ENCODE data around the gene SMARCA4. TPM values are rescaled to one million over a fixed set of nuclear protein-coding genes. Genes with fewer than 3 reads are reported as not detected.
A peak's percentile ranks its signal among the peaks of the same experiment; 100 is the strongest.

Gene SMARCA4
- polyA plus RNA-seq, 1 experiment = 46.3 TPM

DNA sequence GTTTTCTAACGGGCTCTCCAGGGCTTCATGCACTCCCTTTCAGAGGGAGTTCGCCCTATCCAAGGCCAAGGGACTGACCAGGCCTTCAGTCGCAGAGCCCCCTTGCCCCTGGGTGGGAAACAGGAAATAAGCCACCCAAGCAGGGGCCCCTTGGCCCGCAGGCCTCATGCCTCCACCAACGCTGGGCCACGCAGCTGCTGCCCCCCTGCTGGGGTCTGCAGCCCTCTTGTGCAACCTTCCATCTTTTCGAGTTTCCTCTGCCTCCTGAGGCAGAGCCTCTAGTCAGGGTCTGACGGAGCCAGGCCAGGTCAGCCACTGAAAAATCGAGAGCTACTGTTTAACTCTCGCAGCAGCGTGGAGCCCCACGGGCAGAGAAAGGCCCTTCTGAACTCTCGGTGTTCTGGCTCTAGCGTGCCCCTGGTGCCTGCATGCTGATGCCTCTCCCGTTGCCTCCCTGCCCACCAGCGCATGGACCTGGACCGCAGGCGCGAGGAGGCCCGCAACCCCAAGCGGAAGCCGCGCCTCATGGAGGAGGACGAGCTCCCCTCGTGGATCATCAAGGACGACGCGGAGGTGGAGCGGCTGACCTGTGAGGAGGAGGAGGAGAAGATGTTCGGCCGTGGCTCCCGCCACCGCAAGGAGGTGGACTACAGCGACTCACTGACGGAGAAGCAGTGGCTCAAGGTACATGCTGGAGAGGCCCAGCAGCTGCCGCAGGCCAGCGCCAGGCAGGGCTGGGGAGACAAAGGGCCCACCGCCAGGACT lies 73.8 kb downstream of the SMARCA4 start:
- Histone ChIP-seq H3K4me3 (ENCODE audit: low read depth, low read length) (no peak overlapping the region), H3K36me3 (ENCODE audit: control insufficient read depth, insufficient read depth, low read length) (peaks cover 46% of the 10 kb centered on the region), H3K27me3 (ENCODE audit: control insufficient read depth, insufficient read depth, low read length) (no peaks in the 10 kb centered on the region)
- no peak for DNase-seq (ENCODE audit: low read depth)
- TF ChIP-seq, protein P1, sequence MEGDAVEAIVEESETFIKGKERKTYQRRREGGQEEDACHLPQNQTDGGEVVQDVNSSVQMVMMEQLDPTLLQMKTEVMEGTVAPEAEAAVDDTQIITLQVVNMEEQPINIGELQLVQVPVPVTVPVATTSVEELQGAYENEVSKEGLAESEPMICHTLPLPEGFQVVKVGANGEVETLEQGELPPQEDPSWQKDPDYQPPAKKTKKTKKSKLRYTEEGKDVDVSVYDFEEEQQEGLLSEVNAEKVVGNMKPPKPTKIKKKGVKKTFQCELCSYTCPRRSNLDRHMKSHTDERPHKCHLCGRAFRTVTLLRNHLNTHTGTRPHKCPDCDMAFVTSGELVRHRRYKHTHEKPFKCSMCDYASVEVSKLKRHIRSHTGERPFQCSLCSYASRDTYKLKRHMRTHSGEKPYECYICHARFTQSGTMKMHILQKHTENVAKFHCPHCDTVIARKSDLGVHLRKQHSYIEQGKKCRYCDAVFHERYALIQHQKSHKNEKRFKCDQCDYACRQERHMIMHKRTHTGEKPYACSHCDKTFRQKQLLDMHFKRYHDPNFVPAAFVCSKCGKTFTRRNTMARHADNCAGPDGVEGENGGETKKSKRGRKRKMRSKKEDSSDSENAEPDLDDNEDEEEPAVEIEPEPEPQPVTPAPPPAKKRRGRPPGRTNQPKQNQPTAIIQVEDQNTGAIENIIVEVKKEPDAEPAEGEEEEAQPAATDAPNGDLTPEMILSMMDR (IDR thresholded peaks at IDR 0.05; ENCODE audit: insufficient read depth, low read depth, low read length) = no peak
- ChIA-PET CTCF (interaction anchor here (0.6 to 4.1 kb wide), 18 partner anchors 8 to 171 kb away, joined by 3 to 27 read pairs (median 8); partner anchors contain the start of genes LDLR and SMARCA4), POLR2A (no interaction called here)

DNA sequence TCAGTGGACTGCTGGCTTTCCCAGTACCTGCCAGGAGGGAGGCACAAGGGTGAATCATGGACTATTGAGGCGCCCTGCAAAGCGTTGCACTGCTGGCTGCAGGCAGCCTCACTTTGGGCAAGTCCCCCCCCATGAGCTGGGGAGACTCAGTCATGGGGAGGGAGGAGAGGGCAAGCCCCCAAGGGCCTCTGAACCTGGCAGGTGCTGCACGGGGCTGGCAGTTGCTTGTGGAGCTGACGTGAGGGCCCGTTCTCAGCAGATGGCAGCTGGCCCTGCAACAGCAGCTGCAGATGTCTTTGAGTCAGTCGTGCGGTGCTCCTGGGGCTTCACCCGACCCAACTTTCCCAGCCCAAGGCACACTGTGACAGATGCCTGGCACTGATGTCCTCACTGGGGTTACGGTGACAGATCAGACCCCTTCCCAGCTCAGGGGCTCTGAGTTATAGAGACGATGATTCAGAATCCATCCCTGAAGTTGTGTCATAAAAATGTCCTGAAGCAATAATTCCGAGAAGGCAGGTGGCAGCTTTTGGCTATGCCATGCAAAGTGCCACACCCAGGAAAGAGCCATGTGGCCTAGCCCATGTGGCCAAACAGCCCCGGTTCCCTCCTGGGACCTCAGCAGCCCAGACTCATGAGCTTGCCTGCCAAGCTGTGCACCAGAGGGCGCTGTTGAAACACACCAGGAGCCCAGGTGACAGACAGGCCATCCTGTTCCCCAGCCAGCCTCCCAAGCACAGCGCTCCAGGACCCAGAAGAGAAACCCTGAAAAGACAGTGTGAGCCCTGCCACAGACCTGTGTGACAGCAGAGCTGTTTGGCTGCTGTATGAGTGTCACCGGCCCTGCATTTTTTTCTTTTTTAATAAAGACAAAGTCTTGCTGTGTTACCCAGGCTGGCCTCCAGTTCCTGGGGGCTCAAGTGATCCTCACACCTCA lies 74.9 kb downstream of the SMARCA4 start:
- TF ChIP-seq, protein P1 (IDR thresholded peaks at IDR 0.05; ENCODE audit: insufficient read depth, low read depth, low read length) = peak; percentile 96
- Histone ChIP-seq H3K27me3 (ENCODE audit: control insufficient read depth, insufficient read depth, low read length) (no peaks in the 10 kb centered on the region), H3K4me3 (ENCODE audit: low read depth, low read length) (no peak overlapping the region), H3K36me3 (ENCODE audit: control insufficient read depth, insufficient read depth, low read length) (peaks cover 40% of the 10 kb centered on the region)
- DNase-seq (ENCODE audit: low read depth) = peak; percentile 19
- ChIA-PET POLR2A (no interaction called here), CTCF (interaction anchor here (0.5 to 4.1 kb wide), 44 partner anchors 9 to 1928 kb away, joined by 3 to 27 read pairs (median 5); partner anchors contain the start of genes LDLR and SMARCA4)

DNA sequence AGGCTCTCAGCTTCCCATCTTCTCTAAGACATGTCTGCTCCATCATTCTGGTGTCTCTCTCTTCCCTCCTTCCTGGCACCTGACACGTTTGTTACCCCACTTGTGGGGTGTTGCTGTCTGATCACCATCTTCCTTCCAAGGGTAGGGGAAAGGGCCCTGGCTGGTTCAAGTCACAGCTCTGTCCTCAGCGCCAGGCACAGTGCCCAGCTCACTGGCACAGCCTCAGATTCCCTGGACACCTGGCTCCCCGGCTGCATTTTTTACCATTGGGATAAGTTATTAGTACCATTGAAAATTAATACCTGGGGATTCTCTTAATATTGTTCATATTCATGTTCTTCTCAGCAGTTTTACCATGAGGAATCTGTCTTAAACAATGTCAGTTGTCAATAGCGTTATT lies 77.7 kb downstream of the SMARCA4 start:
- no peaks in the 10 kb centered on the region for H3K27me3 ChIP-seq (ENCODE audit: control insufficient read depth, insufficient read depth, low read length)
- CTCF ChIA-PET = interaction anchor here (2.1 to 4.1 kb wide), 2 partner anchors 87 to 167 kb away, joined by 4 to 13 read pairs; no protein-coding TSS in a partner anchor
- TF ChIP-seq, protein P1 (IDR thresholded peaks at IDR 0.05; ENCODE audit: insufficient read depth, low read depth, low read length) = no peak
- peaks cover 29% of the 10 kb centered on the region for H3K36me3 ChIP-seq (ENCODE audit: control insufficient read depth, insufficient read depth, low read length)
- H3K4me3 ChIP-seq (ENCODE audit: low read depth, low read length) = no peak overlapping the region
- POLR2A ChIA-PET = no interaction called here
- no peak for DNase-seq (ENCODE audit: low read depth)

DNA sequence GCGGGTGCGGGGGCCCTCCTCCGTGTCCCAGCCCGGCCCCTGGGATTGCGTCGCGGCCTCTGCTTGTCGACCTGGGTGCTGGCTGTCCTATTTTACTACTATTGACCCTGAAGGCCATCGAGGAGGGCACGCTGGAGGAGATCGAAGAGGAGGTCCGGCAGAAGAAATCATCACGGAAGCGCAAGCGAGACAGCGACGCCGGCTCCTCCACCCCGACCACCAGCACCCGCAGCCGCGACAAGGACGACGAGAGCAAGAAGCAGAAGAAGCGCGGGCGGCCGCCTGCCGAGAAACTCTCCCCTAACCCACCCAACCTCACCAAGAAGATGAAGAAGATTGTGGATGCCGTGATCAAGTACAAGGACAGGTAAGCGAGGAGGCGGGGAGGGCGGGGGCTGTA lies 80.4 kb downstream of the SMARCA4 start:
- no peaks in the 10 kb centered on the region for H3K27me3 ChIP-seq (ENCODE audit: control insufficient read depth, insufficient read depth, low read length)
- no peak overlapping the region for H3K4me3 ChIP-seq (ENCODE audit: low read depth, low read length)
- TF ChIP-seq, protein P1 (IDR thresholded peaks at IDR 0.05; ENCODE audit: insufficient read depth, low read depth, low read length) = no peak
- ChIA-PET POLR2A (interaction anchor here (0.6 kb wide), 1 partner anchor 97 kb away, joined by 4 read pairs; no protein-coding TSS in a partner anchor), CTCF (interaction anchor here (1.0 kb wide), 1 partner anchor 85 kb away, joined by 5 read pairs; no protein-coding TSS in a partner anchor)
- H3K36me3 ChIP-seq (ENCODE audit: control insufficient read depth, insufficient read depth, low read length) = peaks cover 17% of the 10 kb centered on the region
- DNase-seq (ENCODE audit: low read depth) = no peak
